ENCODE data around the gene MYO3A.

MYO3A gene

GRCh38 chr10:26090026-26090425, 156.0 kb downstream of the MYO3A start:
- H3K27me3 ChIP-seq (replicated peaks; ENCODE audit: insufficient read depth, low read length): no peaks in the 10 kb centered on the region
- H3K4me2 ChIP-seq (ENCODE audit: low read depth, low read length): no peak overlapping the region
- no peaks in the 10 kb centered on the region for H3K9me3 ChIP-seq (replicated peaks; ENCODE audit: insufficient read depth, low read length)
- H3K27ac ChIP-seq (ENCODE audit: low read length): no peak overlapping the region
- no peak overlapping the region for H3K9ac ChIP-seq (ENCODE audit: low read length)
- H4K20me1 ChIP-seq (ENCODE audit: insufficient read depth, low read length): no peaks in the 10 kb centered on the region
- no peaks in the 10 kb centered on the region for H3K9me2 ChIP-seq (replicated peaks; ENCODE audit: insufficient read depth, low read length)
- H3K79me2 ChIP-seq (ENCODE audit: low read length): no peaks in the 10 kb centered on the region
- no peaks in the 10 kb centered on the region for H3K4me1 ChIP-seq (ENCODE audit: low read length)
- H3K36me3 ChIP-seq (replicated peaks; ENCODE audit: insufficient read depth, low read length): no peaks in the 10 kb centered on the region
- H2AFZ ChIP-seq (ENCODE audit: low read length): no peak overlapping the region
- no peak for DNase-seq
- no peak overlapping the region for H3K4me3 ChIP-seq (ENCODE audit: low read length)
- no peaks in the 10 kb centered on the region for H3F3A ChIP-seq (ENCODE audit: insufficient read depth, low read length)
- TF ChIP-seq CTCF (IDR thresholded peaks at IDR 0.05; ENCODE audit: low read length) (no peak), EZH2phosphoT487 (IDR thresholded peaks at IDR 0.05; ENCODE audit: low read length) (no peak), EZH2 (optimal IDR thresholded peaks at IDR 0.05; ENCODE audit: low read depth, low read length) (no peak)

GRCh38 chr10:26090762-26091161, 156.7 kb downstream of the MYO3A start:
- H3K4me1 ChIP-seq (ENCODE audit: low read length): no peaks in the 10 kb centered on the region
- TF ChIP-seq EZH2phosphoT487 (IDR thresholded peaks at IDR 0.05; ENCODE audit: low read length): no peak
- no peak for TF ChIP-seq CTCF (IDR thresholded peaks at IDR 0.05; ENCODE audit: low read length)
- TF ChIP-seq EZH2 (optimal IDR thresholded peaks at IDR 0.05; ENCODE audit: low read depth, low read length): no peak
- no peaks in the 10 kb centered on the region for H3F3A ChIP-seq (ENCODE audit: insufficient read depth, low read length)
- no peak overlapping the region for H3K4me2 ChIP-seq (ENCODE audit: low read depth, low read length)
- H3K36me3 ChIP-seq (replicated peaks; ENCODE audit: insufficient read depth, low read length): no peaks in the 10 kb centered on the region
- H3K79me2 ChIP-seq (ENCODE audit: low read length): no peaks in the 10 kb centered on the region
- no peak overlapping the region for H3K9ac ChIP-seq (ENCODE audit: low read length)
- H4K20me1 ChIP-seq (ENCODE audit: insufficient read depth, low read length): no peaks in the 10 kb centered on the region
- H3K4me3 ChIP-seq (ENCODE audit: low read length): no peak overlapping the region
- H3K9me3 ChIP-seq (replicated peaks; ENCODE audit: insufficient read depth, low read length): no peaks in the 10 kb centered on the region
- H2AFZ ChIP-seq (ENCODE audit: low read length): no peak overlapping the region
- no peaks in the 10 kb centered on the region for H3K27me3 ChIP-seq (replicated peaks; ENCODE audit: insufficient read depth, low read length)
- no peak overlapping the region for H3K27ac ChIP-seq (ENCODE audit: low read length)
- no peaks in the 10 kb centered on the region for H3K9me2 ChIP-seq (replicated peaks; ENCODE audit: insufficient read depth, low read length)
- DNase-seq: no peak

- no peak overlapping the region for H3K4me2 ChIP-seq (ENCODE audit: low read depth, low read length)
- H3K9me3 ChIP-seq (replicated peaks; ENCODE audit: insufficient read depth, low read length): no peaks in the 10 kb centered on the region
- TF ChIP-seq EZH2phosphoT487 (IDR thresholded peaks at IDR 0.05; ENCODE audit: low read length) (no peak), EZH2 (optimal IDR thresholded peaks at IDR 0.05; ENCODE audit: low read depth, low read length) (no peak), CTCF (IDR thresholded peaks at IDR 0.05; ENCODE audit: low read length) (no peak)
- no peak overlapping the region for H3K4me3 ChIP-seq (ENCODE audit: low read length)
- no peaks in the 10 kb centered on the region for H3F3A ChIP-seq (ENCODE audit: insufficient read depth, low read length)
- no peak overlapping the region for H3K27ac ChIP-seq (ENCODE audit: low read length)
- H3K79me2 ChIP-seq (ENCODE audit: low read length): no peaks in the 10 kb centered on the region
- no peaks in the 10 kb centered on the region for H3K4me1 ChIP-seq (ENCODE audit: low read length)
- DNase-seq: peak; percentile 32
- H3K36me3 ChIP-seq (replicated peaks; ENCODE audit: insufficient read depth, low read length): no peaks in the 10 kb centered on the region
- no peak overlapping the region for H3K9ac ChIP-seq (ENCODE audit: low read length)
- no peaks in the 10 kb centered on the region for H3K27me3 ChIP-seq (replicated peaks; ENCODE audit: insufficient read depth, low read length)
- H3K9me2 ChIP-seq (replicated peaks; ENCODE audit: insufficient read depth, low read length): no peaks in the 10 kb centered on the region
- H4K20me1 ChIP-seq (ENCODE audit: insufficient read depth, low read length): no peaks in the 10 kb centered on the region
- H2AFZ ChIP-seq (ENCODE audit: low read length): no peak overlapping the region
These were observed 159.2 kb downstream of the MYO3A start for GRCh38 chr10:26093229-26093628.

Measured in MM.1S (cell line).